Cardiac septum (tissue), 1 donor: ENCODE results near the gene BLTP2. TPM values are rescaled to one million over a fixed set of nuclear protein-coding genes. Genes with fewer than 3 reads are reported as not detected.

Source experiments
- DNase-seq: peaks from one replicate; pipeline ENCODE4 v3.0.0-alpha.2; 2020; ENCODE audit warnings: low spot score
- intact Hi-C: fragments of 100-400 bp; cut with DNase I; formaldehyde crosslinking; loops from one replicate; pipeline ENCODE4 v1.14.0; 2022
- total RNA-seq: library from RNA; stranded (reverse); fragmentation: NEBNext Ultra II Directional; extraction: Animal tissue kit (Norgen Biotek cat#: 25700); gene quantifications from one replicate; pipeline ENCODE4 v1.2.1, GENCODE V29; 2021
- donor health status: DM: no; HTN: no; CAD: no.

BLTP2 gene
- total RNA-seq, 1 donor from 2014 or later = 70.4 TPM

- intact Hi-C loops = no loop called here
- DNase-seq = no peak
Observed at GRCh38 chr17:28655160-28655559, 10.2 kb upstream of the BLTP2 start.

GRCh38 chr17:28648698-28649097 is 3.7 kb upstream of the BLTP2 start:
- DNase-seq = no peak
- intact Hi-C loops = no loop called here

- intact Hi-C loops = no loop called here
- DNase-seq = no peak
Observed at GRCh38 chr17:28646039-28646754, 1.2 kb upstream of the BLTP2 start.

DNA sequence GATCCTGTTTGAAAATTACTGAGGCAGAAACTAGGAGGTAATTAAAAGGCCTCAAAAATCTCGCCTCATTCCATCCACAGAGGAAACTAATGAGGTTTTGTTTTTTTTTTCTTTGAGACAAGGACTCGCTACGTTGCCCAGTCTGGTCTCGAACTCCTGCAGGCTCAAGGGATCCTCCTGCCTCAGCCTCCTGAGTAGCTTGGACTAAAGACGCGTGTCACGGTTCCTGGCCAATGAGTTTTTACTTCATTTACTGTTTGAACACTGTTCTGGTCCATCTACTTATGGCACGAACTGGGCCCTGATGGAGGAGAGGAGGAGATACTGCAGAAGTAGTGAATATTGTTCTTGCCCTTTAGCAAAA is 600 bp upstream of the BLTP2 start:
- intact Hi-C loops = no loop called here
- DNase-seq = no peak

DNA sequence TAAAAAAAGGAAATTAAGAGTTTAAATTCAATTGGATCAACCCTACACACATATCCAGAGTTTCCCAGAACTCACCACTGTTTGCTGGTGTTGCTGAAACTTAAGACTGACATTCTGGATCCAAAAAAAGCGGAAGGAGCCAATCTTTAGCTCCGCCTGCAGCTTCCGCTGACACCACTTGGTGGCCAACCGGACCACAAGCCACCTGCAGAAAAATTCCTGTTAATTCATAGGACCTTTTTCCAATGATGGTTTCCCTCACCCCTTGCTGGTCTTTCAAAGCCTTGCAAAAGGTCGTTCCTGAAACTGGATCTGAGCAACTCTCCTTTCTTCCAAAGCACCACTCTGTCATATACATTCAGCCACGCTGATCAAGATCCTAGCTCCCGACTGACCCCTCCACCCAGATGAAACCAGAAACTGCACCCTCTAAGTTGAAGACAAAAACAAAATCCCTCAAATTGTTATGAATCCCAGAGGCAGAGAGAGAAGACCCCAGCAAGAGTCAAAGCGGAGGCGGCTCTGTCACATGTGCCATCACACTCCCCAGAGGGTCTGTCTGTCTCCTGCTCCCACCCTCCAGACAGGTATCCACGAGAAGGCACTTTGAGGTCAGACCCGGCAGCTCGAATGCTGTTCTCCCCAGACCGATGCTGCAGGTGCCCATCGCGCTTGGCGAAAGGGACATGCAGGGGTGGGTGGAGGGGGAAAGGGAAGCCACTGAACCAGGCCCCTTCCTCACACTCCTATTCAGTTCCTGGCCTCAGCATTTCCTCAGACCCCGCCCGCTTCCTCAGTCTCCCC is 773 bp downstream of the BLTP2 start:
- DNase-seq = peak; percentile 79
- intact Hi-C loops = no loop called here

DNA sequence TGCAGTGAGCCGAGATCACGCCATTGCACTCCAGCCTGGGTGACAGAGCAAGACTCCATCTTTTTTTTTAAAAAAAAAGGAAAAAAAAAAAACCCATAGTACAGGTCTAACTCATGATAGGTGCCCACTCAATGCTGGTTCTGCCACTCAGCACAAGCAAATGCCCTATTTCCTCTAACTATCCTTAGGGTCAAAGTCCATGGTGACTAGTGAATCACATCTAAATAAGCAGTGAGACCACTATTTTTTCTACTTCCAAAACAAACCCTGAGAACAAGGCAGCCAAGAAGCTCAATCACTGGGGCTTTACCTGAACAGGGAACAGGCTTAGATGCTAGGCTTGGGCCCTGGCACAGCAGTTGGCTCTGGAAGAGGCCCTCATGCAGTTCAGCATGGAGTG is 3.4 kb downstream of the BLTP2 start:
- no peak for DNase-seq
- intact Hi-C loops = no loop called here

DNA sequence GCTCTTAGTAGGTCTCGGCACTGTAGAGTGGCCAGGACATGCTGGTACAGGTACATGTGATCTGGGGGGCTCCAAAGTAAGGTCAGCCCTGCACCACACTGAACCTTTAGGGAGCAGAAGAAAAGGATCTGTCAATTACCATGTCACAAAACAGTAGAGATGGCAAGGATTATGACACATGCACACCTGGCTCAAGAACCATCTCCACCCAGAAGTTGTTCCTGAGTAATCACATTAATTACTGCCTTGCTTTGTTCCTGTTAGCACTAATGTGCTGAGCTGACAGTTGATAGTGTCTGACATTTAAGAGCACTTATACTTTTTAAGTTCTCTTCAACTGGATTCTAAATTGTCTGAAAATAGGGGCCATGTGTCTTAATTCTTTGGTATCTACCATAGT is 9.5 kb downstream of the BLTP2 start:
- DNase-seq = no peak
- intact Hi-C loops = no loop called here

- intact Hi-C loops = no loop called here
- no peak for DNase-seq
Observed at GRCh38 chr17:28634206-28634865, 10.6 kb downstream of the BLTP2 start.

GRCh38 chr17:28626818-28627217 is 18.1 kb downstream of the BLTP2 start:
- intact Hi-C loops = no loop called here
- DNase-seq = no peak

DNA sequence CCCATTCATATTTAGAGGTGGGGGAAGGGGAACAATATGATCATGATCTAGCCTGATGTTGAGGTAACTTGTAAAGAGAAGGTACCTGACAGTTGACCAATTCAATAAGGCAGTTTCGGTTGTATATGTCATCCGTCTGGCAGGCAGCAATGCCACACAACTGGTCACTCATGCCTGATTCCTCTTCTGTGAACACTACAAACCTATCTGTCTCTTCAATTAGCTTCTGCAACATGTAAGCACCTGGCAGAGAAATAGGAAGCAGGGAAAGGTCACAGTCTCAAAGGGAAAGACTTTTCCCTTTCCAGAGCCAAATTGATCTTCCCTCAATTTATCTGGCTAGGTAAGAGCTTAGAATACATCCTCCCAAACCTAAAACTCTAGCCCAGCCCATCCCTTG is 20.8 kb downstream of the BLTP2 start:
- DNase-seq = no peak
- intact Hi-C loops = no loop called here

- DNase-seq = no peak
- intact Hi-C loops = no loop called here
Observed at GRCh38 chr17:28623696-28624095, 21.3 kb downstream of the BLTP2 start.

DNA sequence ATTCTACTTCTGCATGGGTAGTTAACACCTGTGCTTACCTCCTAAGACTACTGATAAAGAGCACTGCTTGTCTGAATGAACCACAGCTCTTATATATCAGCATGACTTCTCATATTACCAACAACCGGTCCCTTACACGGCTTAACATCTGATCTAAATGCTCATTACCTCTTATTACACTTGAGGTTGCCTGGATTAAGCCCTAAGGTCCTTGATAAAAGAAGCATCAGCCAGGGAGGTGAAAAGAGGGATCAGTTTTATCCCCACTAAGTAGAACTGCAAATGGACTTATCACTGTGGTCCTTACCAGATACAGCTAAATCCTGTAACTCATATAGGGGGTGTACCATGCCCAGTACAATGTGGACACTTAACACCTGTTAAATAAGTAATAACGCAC is 22.8 kb downstream of the BLTP2 start:
- intact Hi-C loops = no loop called here
- no peak for DNase-seq

DNA sequence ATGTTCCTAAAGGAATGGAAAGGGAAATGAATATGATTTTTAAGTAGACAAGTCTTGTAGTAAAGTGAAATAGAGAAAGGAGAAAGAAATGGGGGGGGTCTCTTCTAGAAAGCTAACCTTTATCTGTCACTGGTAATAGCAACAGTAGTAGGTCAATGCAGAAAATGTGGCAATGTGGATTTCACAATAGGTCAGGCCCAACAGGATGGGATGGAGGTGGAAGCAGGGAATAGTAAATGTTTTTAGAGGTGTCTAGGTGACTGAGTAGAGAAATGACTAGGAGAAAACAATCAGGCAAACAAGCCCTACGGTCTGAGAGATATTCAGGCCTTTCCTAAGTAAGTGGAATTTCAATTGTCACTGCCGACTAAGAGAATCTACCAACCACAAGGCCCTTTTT is 24.9 kb downstream of the BLTP2 start:
- intact Hi-C loops = no loop called here
- DNase-seq = no peak

DNA sequence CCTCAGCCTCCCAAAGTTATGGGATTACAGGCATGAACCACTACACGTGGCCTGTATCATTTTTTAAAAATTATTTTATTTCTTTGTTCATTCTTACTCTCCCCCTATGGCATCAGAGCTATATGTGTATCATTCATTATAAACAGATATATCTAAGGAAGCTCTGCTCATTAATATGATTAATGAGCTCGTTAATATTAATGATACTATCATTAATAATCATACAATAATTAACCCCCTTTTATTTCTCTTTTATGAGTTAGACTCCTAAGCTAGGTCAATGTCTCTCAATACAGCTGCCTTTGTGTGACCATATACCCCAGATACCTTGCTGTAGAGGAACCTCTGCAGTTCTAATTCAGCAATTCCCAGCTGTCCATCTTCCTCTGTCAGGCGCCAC is 26.5 kb downstream of the BLTP2 start:
- intact Hi-C loops = no loop called here
- DNase-seq = no peak

DNA sequence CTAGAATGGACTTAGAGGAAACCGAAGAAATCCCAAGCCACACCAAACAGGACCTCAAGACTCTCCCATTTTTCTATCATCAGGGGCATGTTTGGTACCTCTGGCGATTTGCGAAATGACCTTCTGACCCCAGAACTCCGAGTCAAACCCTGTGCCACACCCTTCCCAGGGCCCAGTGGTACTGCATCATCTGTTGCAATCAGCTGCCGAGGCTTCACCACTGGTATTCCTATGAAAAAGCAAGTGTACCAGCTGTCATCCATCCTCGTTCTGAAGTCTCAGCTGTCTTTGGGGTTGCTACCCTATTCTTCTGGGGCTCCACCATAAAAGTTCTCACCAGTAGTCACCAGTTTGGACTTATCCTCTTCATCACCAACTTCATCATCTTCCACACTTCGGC is 28.7 kb downstream of the BLTP2 start:
- no peak for DNase-seq
- intact Hi-C loops = no loop called here

- no peak for DNase-seq
- intact Hi-C loops = no loop called here
Observed at GRCh38 chr17:28615260-28615940, 29.6 kb downstream of the BLTP2 start.

DNA sequence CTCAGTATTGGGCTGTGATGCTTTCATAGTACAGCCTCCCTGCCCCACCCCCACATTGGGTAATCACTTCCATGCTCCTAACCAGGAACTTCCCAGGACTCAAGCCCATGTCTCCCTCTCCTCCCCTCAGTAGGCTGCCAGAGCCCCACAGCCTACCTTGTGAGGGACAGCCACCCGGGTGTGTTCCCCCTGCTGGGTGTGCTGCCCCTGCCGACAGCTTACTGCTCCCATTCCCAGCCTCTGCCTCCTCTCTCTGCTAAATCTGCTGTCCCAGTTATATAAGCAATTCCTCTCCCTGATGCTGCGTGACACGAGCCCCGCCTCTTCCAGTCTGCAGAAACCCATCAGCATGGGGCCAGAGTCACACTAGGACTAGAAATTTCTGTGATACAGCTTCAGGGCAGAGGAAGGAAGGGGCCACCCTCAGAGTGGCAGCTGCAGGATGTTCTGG is 31.0 kb downstream of the BLTP2 start, which contains the start of gene RSKR:
RSKR (minus strand) TSS at position 255 of the 451 bp plus-strand sequence; CDS start at position 231, 24 bp downstream.
- DNase-seq = no peak
- intact Hi-C loops = loop anchor here (2.0 kb wide), 2 partner anchors 65 to 119 kb away; no protein-coding TSS in a partner anchor

DNA sequence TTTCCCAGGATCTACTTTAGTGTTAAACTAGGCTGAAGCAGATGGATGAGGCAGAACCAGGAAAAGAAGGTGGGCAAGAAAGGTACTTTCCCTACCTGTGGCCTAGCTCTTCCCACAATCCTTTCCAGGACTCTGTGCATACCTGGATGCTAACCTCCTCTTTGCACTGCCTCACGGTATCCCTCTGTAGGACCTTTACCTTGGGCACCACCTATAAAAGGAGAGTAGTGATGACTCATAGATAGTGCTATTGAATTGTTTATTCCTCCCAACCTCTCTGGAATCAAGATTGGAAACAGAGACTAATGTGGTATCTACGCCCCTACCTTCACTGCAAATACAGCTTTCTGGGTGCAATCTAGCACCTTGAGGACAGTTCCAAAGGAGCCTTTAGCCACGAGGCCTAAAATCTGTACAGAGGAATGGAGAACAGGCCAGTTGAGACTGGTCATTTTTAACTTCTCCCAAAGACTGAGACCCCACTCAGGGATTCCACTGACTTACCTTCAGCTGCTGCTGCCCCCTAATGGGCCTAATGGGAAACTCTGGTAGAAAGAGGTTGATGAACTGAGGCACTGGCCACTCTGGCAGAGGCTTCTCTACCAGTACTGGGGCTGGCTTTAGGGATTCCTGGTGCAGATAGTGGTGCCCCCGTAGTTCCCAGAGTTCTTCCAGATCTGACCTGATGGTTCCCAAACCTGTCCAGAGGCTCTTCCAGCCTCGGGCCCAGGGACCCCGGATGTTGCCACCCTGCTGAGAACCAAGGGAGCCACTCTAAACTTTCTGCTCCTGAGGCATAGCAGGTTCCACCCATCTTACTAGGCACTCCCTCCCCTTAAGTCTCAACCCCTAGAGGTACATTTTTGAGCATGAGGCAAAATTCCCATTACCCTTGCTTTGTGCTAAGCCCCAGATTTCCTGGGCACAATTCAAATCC is 31.8 kb downstream of the BLTP2 start:
- DNase-seq = no peak
- intact Hi-C loops = loop anchor here (2.0 kb wide), 2 partner anchors 64 to 118 kb away; no protein-coding TSS in a partner anchor

DNA sequence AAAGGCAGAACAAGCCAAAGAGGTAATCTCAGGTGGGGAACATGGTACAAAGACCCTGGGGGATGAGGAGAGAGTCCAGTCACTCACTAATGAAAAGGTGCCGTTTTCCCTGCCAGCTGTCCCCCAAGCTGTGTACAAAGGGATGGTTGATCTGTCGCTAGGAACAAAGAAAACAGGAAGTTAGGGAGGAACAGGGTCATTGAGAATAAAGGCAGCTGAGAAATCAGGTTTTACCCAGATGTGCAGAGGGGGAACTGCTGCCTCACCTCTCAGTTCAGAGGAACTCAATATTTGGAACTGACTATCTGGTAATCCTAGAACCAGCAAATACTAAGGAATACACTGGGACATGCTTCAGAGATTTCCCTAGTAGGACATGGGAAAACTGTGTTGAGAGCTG is 32.4 kb downstream of the BLTP2 start:
- intact Hi-C loops = loop anchor here (2.0 kb wide), 2 partner anchors 64 to 118 kb away; no protein-coding TSS in a partner anchor
- DNase-seq = no peak
